ENCODE data around the gene MTMR2. TPM values are rescaled to one million over a fixed set of nuclear protein-coding genes. Genes with fewer than 3 reads are reported as not detected.

MTMR2 gene
- total RNA-seq, 1 donor from 2014 or later, result 68.9 TPM

DNA sequence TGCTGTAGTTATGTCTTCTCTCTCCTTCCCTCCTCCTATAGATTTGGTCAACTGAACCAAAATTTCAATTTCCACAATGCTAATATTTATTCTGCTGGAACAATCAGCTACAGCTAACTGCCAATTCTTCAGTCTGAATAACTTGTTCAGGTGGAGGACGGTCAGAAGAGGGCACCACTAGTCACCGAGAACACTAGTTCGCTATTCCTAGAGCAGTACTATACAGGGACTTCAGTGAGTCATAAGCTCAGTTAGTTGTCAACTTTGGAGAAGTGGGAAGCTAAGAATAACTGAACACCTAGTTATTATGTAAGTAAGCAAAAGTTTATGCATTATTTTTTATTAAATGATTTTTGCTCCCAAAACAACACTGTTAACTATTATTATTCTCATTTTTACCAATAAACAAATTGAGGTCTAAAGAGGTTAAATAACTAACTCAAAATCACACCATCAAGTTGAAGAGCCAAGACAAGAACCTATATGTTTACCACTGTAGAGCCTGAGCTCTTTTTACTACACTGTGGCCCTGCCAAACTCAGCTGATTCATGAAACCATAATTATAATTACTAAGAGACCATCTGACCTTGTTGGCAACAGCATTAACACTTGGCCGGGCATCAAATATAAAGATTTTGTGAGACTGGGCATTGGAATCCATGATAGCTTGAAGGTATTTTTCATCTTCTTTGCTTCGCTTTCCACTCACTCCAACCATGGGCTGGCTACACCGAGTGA lies 74.7 kb downstream of the MTMR2 start:
- peak; percentile 60 for DNase-seq (ENCODE audit: low spot score)
- Histone ChIP-seq H3K4me1 (no peaks in the 10 kb centered on the region), H4K20me1 (ENCODE audit: low read depth) (peaks cover 3% of the 10 kb centered on the region), H3K36me3 (no peaks in the 10 kb centered on the region), H3K79me2 (ENCODE audit: low read depth) (no peaks in the 10 kb centered on the region), H3K4me3 (no peak overlapping the region), H3F3A (ENCODE audit: low read depth) (no peaks in the 10 kb centered on the region), H3K9me3 (ENCODE audit: low read depth) (no peaks in the 10 kb centered on the region), H2AFZ (replicated peaks) (no peak overlapping the region), H3K9ac (no peak overlapping the region), H3K27ac (no peak overlapping the region), H3K27me3 (no peaks in the 10 kb centered on the region), H3K4me2 (no peak overlapping the region)
- Mint-ChIP-seq H3K27me3 (ENCODE audit: insufficient read depth, low read depth) (no peaks in the 10 kb centered on the region), H3K36me3 (peaks cover 3% of the 10 kb centered on the region), H3K4me3 (no peak overlapping the region), H3K27ac (no peak overlapping the region), H3K9me3 (no peaks in the 10 kb centered on the region), H3K4me1 (no peaks in the 10 kb centered on the region)
- TF ChIP-seq CTCF (IDR thresholded peaks at IDR 0.05) (peak; percentile 65), EZH2phosphoT487 (IDR thresholded peaks at IDR 0.05) (no peak)

GRCh38 chr11:95845167-95845566 lies 78.7 kb downstream of the MTMR2 start:
- Histone ChIP-seq H3K4me3 (no peak overlapping the region), H3K27me3 (no peaks in the 10 kb centered on the region), H4K20me1 (ENCODE audit: low read depth) (no peaks in the 10 kb centered on the region), H3K4me2 (no peak overlapping the region), H3K9me3 (ENCODE audit: low read depth) (no peaks in the 10 kb centered on the region), H3K79me2 (ENCODE audit: low read depth) (no peaks in the 10 kb centered on the region), H3K36me3 (peaks cover 6% of the 10 kb centered on the region), H2AFZ (replicated peaks) (no peak overlapping the region), H3K4me1 (no peaks in the 10 kb centered on the region), H3K9ac (no peak overlapping the region), H3F3A (ENCODE audit: low read depth) (no peaks in the 10 kb centered on the region), H3K27ac (no peak overlapping the region)
- Mint-ChIP-seq H3K4me1 (no peaks in the 10 kb centered on the region), H3K27me3 (ENCODE audit: insufficient read depth, low read depth) (no peaks in the 10 kb centered on the region), H3K4me3 (no peak overlapping the region), H3K27ac (no peak overlapping the region), H3K9me3 (no peaks in the 10 kb centered on the region), H3K36me3 (peaks cover 6% of the 10 kb centered on the region)
- TF ChIP-seq CTCF (IDR thresholded peaks at IDR 0.05) (no peak), EZH2phosphoT487 (IDR thresholded peaks at IDR 0.05) (no peak), EZH2 (IDR thresholded peaks at IDR 0.05) (no peak)
- DNase-seq (ENCODE audit: low spot score), result no peak

DNA sequence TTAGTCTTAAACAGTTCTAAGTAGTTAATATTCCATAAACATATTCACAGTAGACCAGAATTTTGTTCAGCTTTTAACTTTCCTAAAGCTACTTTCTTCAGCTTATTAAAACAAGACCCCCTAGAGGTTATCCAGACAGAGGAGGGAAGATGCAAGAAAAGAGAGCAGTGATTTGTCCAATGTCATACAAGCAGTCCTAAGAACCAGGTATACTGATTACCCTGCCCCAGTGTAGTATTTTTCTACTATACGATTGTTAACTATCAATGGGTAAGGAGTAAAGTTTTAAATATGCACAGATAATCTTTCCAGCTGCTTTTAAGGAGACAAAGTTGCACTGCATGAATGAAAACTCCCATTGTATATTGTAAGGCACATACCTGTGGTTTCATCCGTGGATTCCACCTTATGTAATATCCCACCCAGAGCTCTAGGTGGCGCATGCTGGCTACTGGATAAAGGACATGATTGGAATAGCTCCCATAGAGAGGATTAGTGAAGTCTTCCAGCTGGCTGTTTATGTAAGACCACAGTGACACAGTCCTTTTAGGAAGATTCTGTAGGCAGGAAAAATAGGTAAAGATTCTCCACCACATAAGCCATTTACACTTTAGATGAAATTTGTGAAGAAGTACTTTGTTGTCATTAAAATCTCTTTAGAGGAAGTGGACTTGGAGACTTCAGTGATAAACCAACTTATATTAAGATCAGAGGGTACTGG lies 88.0 kb downstream of the MTMR2 start:
- no peak overlapping the region for H3K27ac ChIP-seq
- no peaks in the 10 kb centered on the region for H3K9me3 Mint-ChIP-seq

More for the DNA sequence above, 88.0 kb downstream of the MTMR2 start:
- no peaks in the 10 kb centered on the region for H3K27me3 ChIP-seq
- no peak overlapping the region for H3K9ac ChIP-seq
- DNase-seq (ENCODE audit: low spot score), result peak; percentile 88
- no peaks in the 10 kb centered on the region for H4K20me1 ChIP-seq (ENCODE audit: low read depth)
- no peak for TF ChIP-seq EZH2phosphoT487 (IDR thresholded peaks at IDR 0.05)
- no peak for TF ChIP-seq EZH2 (IDR thresholded peaks at IDR 0.05)
- TF ChIP-seq CTCF (IDR thresholded peaks at IDR 0.05), result peak; percentile 97
- H3K9me3 ChIP-seq (ENCODE audit: low read depth), result no peaks in the 10 kb centered on the region
- H3F3A ChIP-seq (ENCODE audit: low read depth), result peaks cover 14% of the 10 kb centered on the region
- peaks cover 15% of the 10 kb centered on the region for H3K36me3 ChIP-seq
- peaks cover 3% of the 10 kb centered on the region for H3K4me1 Mint-ChIP-seq
- H3K4me3 Mint-ChIP-seq, result no peak overlapping the region
- no peaks in the 10 kb centered on the region for H3K79me2 ChIP-seq (ENCODE audit: low read depth)
- H3K4me2 ChIP-seq, result no peak overlapping the region
- H3K27ac Mint-ChIP-seq, result no peak overlapping the region
- H3K36me3 Mint-ChIP-seq, result peaks cover 24% of the 10 kb centered on the region
- no peaks in the 10 kb centered on the region for H3K27me3 Mint-ChIP-seq (ENCODE audit: insufficient read depth, low read depth)
- H2AFZ ChIP-seq (replicated peaks), result no peak overlapping the region
- no peak overlapping the region for H3K4me3 ChIP-seq
- no peaks in the 10 kb centered on the region for H3K4me1 ChIP-seq

Measured in neural progenitor cell (in vitro differentiated cells).